Prostate gland (tissue), 2 donors: ENCODE data around the gene TIMP2. TPM values are rescaled to one million over a fixed set of nuclear protein-coding genes. Genes with fewer than 3 reads are reported as not detected.

ENCODE experiments used
- DNase-seq: peaks from one replicate; pipeline ENCODE4 v3.0.0-alpha.2; 2019; ENCODE audit warnings: low spot score
- H3K27ac ChIP-seq, 2 donors: fragments of 200-600 bp; sonication (generic); 2 replicates each; pipeline ENCODE4 v1.5.1; 2017 to 2019
- H3K27me3 ChIP-seq: fragments of 200-600 bp; sonication (generic); replicated peaks from 2 replicates; pipeline ENCODE4 v1.5.1; 2019; ENCODE audit not compliant: insufficient read depth
- H3K36me3 ChIP-seq, 2 donors: fragments of 200-600 bp; sonication (generic); 1 replicate in 1 of 2; 2 replicates in 1 of 2; pipeline versions ENCODE4 v1.5.1 to v1.8.1; 2017 to 2019
- H3K4me1 ChIP-seq: fragments of 200-600 bp; sonication (generic); replicated peaks from 2 replicates; pipeline ENCODE4 v1.5.1; 2019
- H3K4me3 ChIP-seq, 2 donors: fragments of 200-600 bp; sonication (generic); 2 replicates each; pipeline ENCODE4 v1.5.1; 2017 to 2019
- H3K9me3 ChIP-seq: fragments of 200-600 bp; sonication (generic); 2 replicates; pipeline ENCODE4 v1.5.1; 2017
- CTCF ChIP-seq, 4 experiments: fragments of 200-600 bp in 2 of 4; fragments of 450-650 bp in 2 of 4; sonication (generic) in 2 of 4; IDR thresholded peaks; 1 replicate in 3 of 4; 2 replicates in 1 of 4; pipeline ENCODE4 v1.5.1; 2016 to 2019; ENCODE audit warnings: antibody characterized with exemption in 4 of 4, mild to moderate bottlenecking in 2 of 4, moderate library complexity in 2 of 4
- POLR2A ChIP-seq: fragments of 450-650 bp; IDR thresholded peaks from one replicate; pipeline ENCODE4 v1.6.1; 2016; ENCODE audit warnings: antibody characterized with exemption, mild to moderate bottlenecking
- POLR2AphosphoS5 ChIP-seq: sonication (generic); formaldehyde crosslinking; IDR thresholded peaks from one replicate; pipeline ENCODE4 v1.6.1; 2017; ENCODE audit warnings: antibody characterized with exemption
- WGBS: methylation state at CpG from one replicate; pipeline ENCODE4 v1.1.5; 2018; 5-methylcytosine and 5-hydroxymethylcytosine counted together
- intact Hi-C: fragments of 100-400 bp; cut with DNase I; formaldehyde crosslinking; loops from one replicate; pipeline ENCODE4 v1.14.2; 2022
- total RNA-seq, 2 donors: library from RNA; depleted of rRNA; stranded (reverse); fragments of >200 nt; gene quantifications; one replicate each; pipeline ENCODE4 v1.1.0, GENCODE V29; 2016

Gene TIMP2
- total RNA-seq, 2 donors from 2014 or later = 54.5 to 500 TPM

GRCh38 chr17:78855561-78856165, 69.5 kb downstream of the TIMP2 start:
- Histone ChIP-seq H3K9me3 (no peaks in the 10 kb centered on the region), H3K4me3 (no peak overlapping the region), H3K27me3 (no peaks in the 10 kb centered on the region), H3K27ac (no peak overlapping the region), H3K36me3 (peaks cover 0 to 4% of the 10 kb centered on the region in 2 donors), H3K4me1 (no peaks in the 10 kb centered on the region)
- intact Hi-C loops = no loop called here
- TF ChIP-seq POLR2AphosphoS5 = no peak
- TF ChIP-seq POLR2A = no peak
- no peak for TF ChIP-seq CTCF (IDR thresholded peaks at IDR 0.05)
- no peak for DNase-seq
- WGBS = 90% methylated on average over 25 of the region's 25 CpGs

- Histone ChIP-seq H3K27ac (no peak overlapping the region), H3K36me3 (peaks cover 0 to 4% of the 10 kb centered on the region in 2 donors), H3K9me3 (no peaks in the 10 kb centered on the region), H3K4me3 (no peak overlapping the region), H3K27me3 (no peaks in the 10 kb centered on the region), H3K4me1 (no peaks in the 10 kb centered on the region)
- intact Hi-C loops = no loop called here
- TF ChIP-seq POLR2A = no peak
- TF ChIP-seq CTCF (IDR thresholded peaks at IDR 0.05) = no peak
- TF ChIP-seq POLR2AphosphoS5 = no peak
- WGBS = 82% methylated on average over 9 of the region's 9 CpGs
- no peak for DNase-seq
These were observed 70.7 kb downstream of the TIMP2 start for GRCh38 chr17:78854508-78854907.

GRCh38 chr17:78853926-78854394, 71.2 kb downstream of the TIMP2 start:
- DNase-seq = no peak
- 52% methylated on average over 11 of the region's 11 CpGs for WGBS
- intact Hi-C loops = no loop called here

GRCh38 chr17:78852709-78853121, 72.5 kb downstream of the TIMP2 start:
- Histone ChIP-seq H3K27me3 (no peaks in the 10 kb centered on the region), H3K36me3 (peaks cover 0 to 4% of the 10 kb centered on the region in 2 donors), H3K27ac (no peak overlapping the region), H3K9me3 (no peaks in the 10 kb centered on the region), H3K4me3 (no peak overlapping the region), H3K4me1 (no peaks in the 10 kb centered on the region)
- TF ChIP-seq POLR2A (no peak), POLR2AphosphoS5 (no peak), CTCF (IDR thresholded peaks at IDR 0.05) (no peak)
- DNase-seq = no peak
- intact Hi-C loops = no loop called here
- WGBS = 86% methylated on average over 16 of the region's 16 CpGs

More at GRCh38 chr17:78853926-78854394, 71.2 kb downstream of the TIMP2 start:
- TF ChIP-seq POLR2AphosphoS5 (peak; percentile 33), POLR2A (no peak)
- Histone ChIP-seq H3K9me3 (no peaks in the 10 kb centered on the region), H3K36me3 (peaks cover 0 to 4% of the 10 kb centered on the region in 2 donors), H3K4me1 (no peaks in the 10 kb centered on the region), H3K27me3 (no peaks in the 10 kb centered on the region), H3K4me3 (no peak overlapping the region), H3K27ac (no peak overlapping the region)

GRCh38 chr17:78849026-78849425, 76.2 kb downstream of the TIMP2 start:
- H3K4me3 ChIP-seq = no peak overlapping the region
- no peaks in the 10 kb centered on the region for H3K27me3 ChIP-seq
- no peaks in the 10 kb centered on the region for H3K36me3 ChIP-seq
- WGBS = 96% methylated on average over 5 of the region's 5 CpGs
- no peak for DNase-seq
- TF ChIP-seq POLR2AphosphoS5 (no peak), POLR2A (no peak), CTCF (IDR thresholded peaks at IDR 0.05) (no peak)
- no peaks in the 10 kb centered on the region for H3K9me3 ChIP-seq
- H3K27ac ChIP-seq = no peak overlapping the region
- no peaks in the 10 kb centered on the region for H3K4me1 ChIP-seq
- intact Hi-C loops = no loop called here
